H1 (cell line): Measurements from ENCODE around the gene CPT2. TPM values are rescaled to one million over a fixed set of nuclear protein-coding genes. Genes with fewer than 3 reads are reported as not detected.

Experiments used
- CTCF ChIA-PET: fragments of 300-600 bp; sonication (Branson Sonifier 250); formaldehyde crosslinking; loops from one replicate; lab custom pipeline; 2021; ENCODE audit not compliant: partially characterized antibody; lab: Charles Lee
- POLR2A ChIA-PET: fragments of 300-600 bp; sonication (Branson Sonifier 250); formaldehyde crosslinking; loops from one replicate; lab custom pipeline; 2021; ENCODE audit warnings: inconsistent platforms; ENCODE audit not compliant: partially characterized antibody; lab: Charles Lee
- DNase-seq, 2 experiments: peaks; one replicate each; pipeline versions ENCODE4 v3.0.0 to v3.0.0-alpha.2; 2010 to 2022; ENCODE audit warnings: low spot score in 2 of 2, low read depth in 1 of 2, mixed read lengths in 1 of 2
- FAIRE-seq: peaks from 2 replicates; lab custom pipeline; 2011; peaks lifted over from hg19 to GRCh38; lab: Jason Lieb, UNC
- H2AFZ ChIP-seq: 2 replicates; pipeline ENCODE4 v1.8.1; 2012; ENCODE audit warnings: low read length, inconsistent platforms
- H2AK5ac ChIP-seq: 2 replicates; pipeline ENCODE4 v1.6.1; 2013; ENCODE audit warnings: low read depth, low read length
- H2BK120ac ChIP-seq: replicated peaks from 2 replicates; pipeline ENCODE3; 2013; ENCODE audit warnings: low read depth, low read length, inconsistent platforms
- H2BK12ac ChIP-seq: 2 replicates; pipeline ENCODE4 v1.6.1; 2013; ENCODE audit warnings: low read depth, low read length
- H2BK15ac ChIP-seq: 2 replicates; pipeline ENCODE4 v1.6.1; 2013; ENCODE audit warnings: low read length
- H2BK20ac ChIP-seq: 2 replicates; pipeline ENCODE4 v1.6.1; 2013; ENCODE audit warnings: low read length
- H2BK5ac ChIP-seq: 2 replicates; pipeline ENCODE4 v1.6.1; 2013; ENCODE audit warnings: low read depth, low read length
- H3K14ac ChIP-seq: 2 replicates; pipeline ENCODE4 v1.6.1; 2013; ENCODE audit warnings: inconsistent platforms; ENCODE audit not compliant: insufficient read length
- H3K18ac ChIP-seq: 2 replicates; pipeline ENCODE4 v1.6.1; 2013; ENCODE audit warnings: low read length; ENCODE audit errors: extremely low read depth
- H3K23ac ChIP-seq: 2 replicates; pipeline ENCODE4 v1.6.1; 2013; ENCODE audit warnings: inconsistent platforms; ENCODE audit not compliant: insufficient read length
- H3K23me2 ChIP-seq: 2 replicates; pipeline ENCODE4 v1.6.1; 2013; ENCODE audit warnings: low read depth, low read length
- H3K27ac ChIP-seq: 2 replicates; pipeline ENCODE4 v1.6.1; 2011; ENCODE audit warnings: low read depth, low read length, inconsistent platforms
- H3K27me3 ChIP-seq, 4 experiments: replicated peaks in 1 of 4; 1 replicate in 1 of 4; 2 replicates in 3 of 4; pipeline versions ENCODE4 v1.6.1 to v1.8.1; 2011 to 2013; ENCODE audit warnings: low read length in 3 of 4, mild to moderate bottlenecking in 3 of 4, inconsistent platforms in 2 of 4, mixed read lengths in 2 of 4, moderate library complexity in 1 of 4; ENCODE audit not compliant: control insufficient read depth in 3 of 4, insufficient read depth in 3 of 4; ENCODE audit errors: extremely low read depth in 1 of 4
- H3K36me3 ChIP-seq, 4 experiments: 2 replicates each; pipeline versions ENCODE4 v1.6.1 to v1.8.1; 2011 to 2013; ENCODE audit warnings: mild to moderate bottlenecking in 4 of 4, low read length in 3 of 4, moderate library complexity in 2 of 4, control low read depth in 1 of 4, inconsistent platforms in 1 of 4; ENCODE audit not compliant: insufficient read depth in 4 of 4, control insufficient read depth in 2 of 4
- H3K4ac ChIP-seq: replicated peaks from 2 replicates; pipeline ENCODE3; 2013; ENCODE audit warnings: low read length, low read depth, mixed read lengths, inconsistent platforms; ENCODE audit not compliant: insufficient read length
- H3K4me1 ChIP-seq, 4 experiments: replicated peaks in 1 of 4; 1 replicate in 1 of 4; 2 replicates in 3 of 4; pipeline versions ENCODE4 v1.6.1 to v1.8.1; 2011 to 2013; ENCODE audit warnings: low read length in 3 of 4, inconsistent platforms in 2 of 4, mixed read lengths in 1 of 4; ENCODE audit not compliant: insufficient read depth in 4 of 4, control insufficient read depth in 3 of 4
- H3K4me2 ChIP-seq, 2 experiments: 2 replicates each; pipeline versions ENCODE4 v1.6.1 to v1.8.1; 2011 to 2013; ENCODE audit warnings: low read depth in 2 of 2, low read length in 2 of 2, control low read depth in 1 of 2, inconsistent platforms in 1 of 2, mild to moderate bottlenecking in 1 of 2; ENCODE audit not compliant: insufficient read depth in 1 of 2
- H3K4me3 ChIP-seq, 4 experiments: fragments of 200-600, 300-600 bp in 1 of 4; sonication (generic), shearing (Covaris generic), sonication (Bioruptor Twin) in 1 of 4; 2 replicates each; pipeline versions ENCODE4 v1.5.1 to v1.8.1; 2011 to 2016; ENCODE audit warnings: low read length in 4 of 4, low read depth in 3 of 4, control low read depth in 2 of 4, inconsistent platforms in 2 of 4, mild to moderate bottlenecking in 2 of 4, mixed read lengths in 1 of 4, moderate library complexity in 1 of 4; ENCODE audit not compliant: insufficient read depth in 2 of 4; ENCODE audit errors: extremely low read depth in 1 of 4
- H3K56ac ChIP-seq: replicated peaks from 2 replicates; pipeline ENCODE3; 2013; ENCODE audit warnings: low read depth, mild to moderate bottlenecking, mixed read lengths, low read length, inconsistent platforms; ENCODE audit not compliant: insufficient read length
- H3K79me1 ChIP-seq: 2 replicates; pipeline ENCODE4 v1.6.1; 2013; ENCODE audit warnings: low read depth, low read length, control low read depth
- H3K79me2 ChIP-seq, 2 experiments: 2 replicates each; pipeline versions ENCODE4 v1.6.1 to v1.8.1; 2012 to 2013; ENCODE audit warnings: low read length in 2 of 2, mild to moderate bottlenecking in 2 of 2, inconsistent platforms in 1 of 2; ENCODE audit not compliant: insufficient read depth in 2 of 2, control insufficient read depth in 1 of 2
- H3K9ac ChIP-seq, 4 experiments: replicated peaks in 1 of 4; 1 replicate in 1 of 4; 2 replicates in 3 of 4; pipeline versions ENCODE4 v1.6.1 to v1.8.1; 2011 to 2013; ENCODE audit warnings: low read depth in 3 of 4, low read length in 3 of 4, control low read depth in 2 of 4, mild to moderate bottlenecking in 2 of 4, moderate library complexity in 2 of 4, inconsistent platforms in 1 of 4; ENCODE audit errors: extremely low read depth in 1 of 4
- H3K9me3 ChIP-seq, 2 experiments: 2 replicates each; pipeline versions ENCODE4 v1.6.1 to v1.8.1; 2012 to 2013; ENCODE audit warnings: mild to moderate bottlenecking in 2 of 2, moderate library complexity in 2 of 2, control low read depth in 1 of 2, inconsistent platforms in 1 of 2, low read depth in 1 of 2, low read length in 1 of 2, mixed read lengths in 1 of 2; ENCODE audit not compliant: insufficient read depth in 2 of 2
- H4K20me1 ChIP-seq, 2 experiments: replicated peaks in 1 of 2; 2 replicates each; pipeline versions ENCODE3 to v1.8.1; 2011 to 2013; ENCODE audit warnings: inconsistent platforms in 2 of 2, low read length in 2 of 2, mild to moderate bottlenecking in 1 of 2; ENCODE audit not compliant: insufficient read depth in 2 of 2, control insufficient read depth in 1 of 2
- H4K5ac ChIP-seq: 2 replicates; pipeline ENCODE4 v1.6.1; 2013; ENCODE audit warnings: low read length, low read depth, mixed read lengths, inconsistent platforms; ENCODE audit not compliant: insufficient read length
- H4K8ac ChIP-seq: 2 replicates; pipeline ENCODE4 v1.8.0; 2013; ENCODE audit warnings: mild to moderate bottlenecking, moderate library complexity, low read length, inconsistent platforms; ENCODE audit not compliant: insufficient read depth; ENCODE audit errors: extremely low read depth
- H4K91ac ChIP-seq: replicated peaks from 2 replicates; pipeline ENCODE3; 2013; ENCODE audit warnings: low read length, mixed read lengths, inconsistent platforms; ENCODE audit not compliant: insufficient read length
- EGR1 ChIP-seq: IDR thresholded peaks from 2 replicates; pipeline ENCODE4 v1.6.1; 2011; ENCODE audit warnings: low read depth, low read length, borderline replicate concordance
- EP300 ChIP-seq, 2 experiments: IDR thresholded peaks; 1 replicate in 1 of 2; 2 replicates in 1 of 2; pipeline ENCODE4 v1.6.1; 2011 to 2012; ENCODE audit warnings: low read depth in 2 of 2, low read length in 2 of 2, mild to moderate bottlenecking in 2 of 2, borderline replicate concordance in 1 of 2, inconsistent platforms in 1 of 2, moderate library complexity in 1 of 2
- JUN ChIP-seq: IDR thresholded peaks from 2 replicates; pipeline ENCODE4 v1.6.1; 2011; ENCODE audit warnings: low read depth, mild to moderate bottlenecking, improper control_type of control experiment, low read length
- KDM1A ChIP-seq: fragments of 200-600, 300-600 bp; sonication (generic); IDR thresholded peaks from 2 replicates; pipeline ENCODE4 v1.7.1; 2016; ENCODE audit warnings: mild to moderate bottlenecking, low read length, borderline replicate concordance
- SP4 ChIP-seq: IDR thresholded peaks from 2 replicates; pipeline ENCODE4 v1.6.1; 2012; ENCODE audit warnings: low read length, inconsistent platforms
- SUZ12 ChIP-seq: fragments of 200-600 bp; sonication (generic); IDR thresholded peaks from 2 replicates; pipeline ENCODE4 v1.6.1; 2012; ENCODE audit warnings: mild to moderate bottlenecking, inconsistent platforms, low read length, moderate library complexity, mixed read lengths
- TAF7 ChIP-seq: optimal IDR thresholded peaks from 2 replicates; pipeline ENCODE3; 2011; ENCODE audit warnings: low read depth, mild to moderate bottlenecking, inconsistent platforms, low read length, moderate library complexity, borderline replicate concordance
- WGBS, 2 experiments: shearing (Covaris generic) in 1 of 2; methylation state at CpG; one replicate each; pipeline versions ENCODE4 v1.1.6 to v1.1.7; 2013 to 2015; ENCODE audit warnings: low lambda C conversion rate in 2 of 2, mixed read lengths in 2 of 2, inconsistent platforms in 1 of 2, low coverage in 1 of 2, missing lambda C conversion rate in 1 of 2; ENCODE audit not compliant: insufficient replicate concordance in 2 of 2, insufficient coverage in 1 of 2, insufficient read length in 1 of 2; ENCODE audit errors: extremely low coverage in 1 of 2, missing lambda C conversion rate in 1 of 2; 5-methylcytosine and 5-hydroxymethylcytosine counted together
- polyA plus RNA-seq, 7 experiments: library from polyadenylated mRNA; depleted of rRNA in 3 of 7; stranded (reverse) in 5 of 7; unstranded in 2 of 7; fragments of >200 nt in 5 of 7; fragments of 200-250 nt in 2 of 7; gene quantifications; 1 replicate in 5 of 7; 2 replicates in 1 of 7; 4 replicates in 1 of 7; pipeline versions ENCODE4 v1.2.1 to v1.2.3, GENCODE V29; 2011 to 2013; ENCODE audit warnings: missing spikeins in 2 of 7, mixed read lengths in 2 of 7
- total RNA-seq: library from RNA; stranded (reverse); fragmentation: NEBNext Ultra II Directional; extraction: Animal tissue kit (Norgen Biotek cat#: 25700); gene quantifications from 2 replicates; pipeline ENCODE4 v1.2.1, GENCODE V29; 2021
- TF ChIP-seq, protein P1 (sequence below): IDR thresholded peaks from 2 replicates; pipeline ENCODE4 v1.6.1; 2012; ENCODE audit warnings: low read length, inconsistent platforms

Gene CPT2
- total and polyA plus RNA-seq, 2 of the 8 experiments (the other 6 are each of a cell fraction or from before 2014, with no cell fraction given), result 23.9 to 25.5 TPM

DNA sequence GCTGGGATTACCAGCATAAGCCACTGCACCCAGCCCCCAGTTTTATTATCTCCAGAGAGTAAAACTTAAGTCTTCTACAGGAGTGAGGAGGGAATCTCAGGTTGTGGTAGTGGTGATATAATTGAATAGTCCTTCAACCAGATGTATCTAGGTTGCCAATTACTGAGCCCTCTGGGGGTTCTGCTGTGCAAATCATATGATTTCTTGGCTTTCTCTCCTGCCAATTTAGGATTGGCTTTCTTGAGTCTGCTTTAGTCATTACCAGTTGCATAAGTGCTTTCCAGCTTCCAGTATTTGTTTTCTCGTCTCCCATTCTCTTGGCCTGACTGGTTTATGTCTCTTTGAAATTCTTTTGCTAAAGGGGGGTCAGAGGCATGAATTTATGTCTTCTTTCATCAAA, 11.1 kb downstream of the CPT2 start:
- no peaks in the 10 kb centered on the region for H3K79me2 ChIP-seq
- POLR2A ChIA-PET, result interaction anchor here (1.8 to 2.1 kb wide), 2 partner anchors 10 to 12 kb away, joined by 5 to 6 read pairs; no protein-coding TSS in a partner anchor
- TF ChIP-seq EGR1 (no peak), JUN (no peak), KDM1A (no peak), TAF7 (no peak), EP300 (IDR thresholded peaks at IDR 0.05; ENCODE audit: borderline replicate concordance in 1 of 2, low read depth in 2 of 2, low read length in 2 of 2) (no peak), SUZ12 (no peak), SP4 (no peak)
- TF ChIP-seq, protein P1, sequence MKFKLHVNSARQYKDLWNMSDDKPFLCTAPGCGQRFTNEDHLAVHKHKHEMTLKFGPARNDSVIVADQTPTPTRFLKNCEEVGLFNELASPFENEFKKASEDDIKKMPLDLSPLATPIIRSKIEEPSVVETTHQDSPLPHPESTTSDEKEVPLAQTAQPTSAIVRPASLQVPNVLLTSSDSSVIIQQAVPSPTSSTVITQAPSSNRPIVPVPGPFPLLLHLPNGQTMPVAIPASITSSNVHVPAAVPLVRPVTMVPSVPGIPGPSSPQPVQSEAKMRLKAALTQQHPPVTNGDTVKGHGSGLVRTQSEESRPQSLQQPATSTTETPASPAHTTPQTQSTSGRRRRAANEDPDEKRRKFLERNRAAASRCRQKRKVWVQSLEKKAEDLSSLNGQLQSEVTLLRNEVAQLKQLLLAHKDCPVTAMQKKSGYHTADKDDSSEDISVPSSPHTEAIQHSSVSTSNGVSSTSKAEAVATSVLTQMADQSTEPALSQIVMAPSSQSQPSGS, result no peak

More for the DNA sequence above, 11.1 kb downstream of the CPT2 start:
- Histone ChIP-seq H3K56ac (no peak overlapping the region), H4K91ac (no peak overlapping the region), H4K20me1 (peaks cover 0 to 5% of the 10 kb centered on the region in 2 experiments), H3K9me3 (peaks cover 19 to 26% of the 10 kb centered on the region in 2 experiments), H3K9ac (no peak overlapping the region), H2BK12ac (no peak overlapping the region), H2BK5ac (no peak overlapping the region), H4K5ac (no peak overlapping the region), H2AFZ (no peak overlapping the region), H3K18ac (no peak overlapping the region), H3K14ac (no peak overlapping the region), H3K36me3 (peaks cover 5 to 81% (median 42%) of the 10 kb centered on the region in 4 experiments; a peak in 6 of 8 replicates), H3K4me2 (no peak overlapping the region), H2BK20ac (no peak overlapping the region), H3K4ac (no peak overlapping the region), H3K27ac (no peak overlapping the region), H3K4me1 (no peaks in the 10 kb centered on the region), H3K23ac (no peak overlapping the region), H4K8ac (no peak overlapping the region), H2BK15ac (no peak overlapping the region), H2AK5ac (no peak overlapping the region), H3K79me1 (peaks cover 2% of the 10 kb centered on the region; the same call in 1 of the 2 replicates), H2BK120ac (no peak overlapping the region), H3K23me2 (no peaks in the 10 kb centered on the region), H3K4me3 (no peak overlapping the region), H3K27me3 (no peaks in the 10 kb centered on the region)
- whole genome bisulfite sequencing, 2 experiments, result 84% methylated on average over 1 of the region's 1 CpG; no CpG with 5 or more reads in 1 of the 2 experiments
- no peak for DNase-seq
- CTCF ChIA-PET, result no interaction called here
- FAIRE-seq, result no peak
